Left hindlimb (tissue), 1 donor: Measurements from ENCODE around the gene DOCK4.

Source experiments
- DNase-seq: peaks from one replicate; pipeline ENCODE4 v3.0.0-alpha.2; 2018

The DOCK4 gene

GRCh38 chr7:112036071-112036470, 170.1 kb downstream of the DOCK4 start:
- no peak for DNase-seq

- no peak for DNase-seq
Measured at GRCh38 chr7:112031689-112032088, 174.5 kb downstream of the DOCK4 start.

- DNase-seq: no peak
Measured at GRCh38 chr7:112025556-112025955, 180.6 kb downstream of the DOCK4 start.

GRCh38 chr7:112023786-112024185, 182.4 kb downstream of the DOCK4 start:
- no peak for DNase-seq

GRCh38 chr7:112023282-112023681, 182.9 kb downstream of the DOCK4 start:
- DNase-seq: no peak

GRCh38 chr7:112022128-112022527, 184.1 kb downstream of the DOCK4 start:
- DNase-seq: no peak

- no peak for DNase-seq
Measured at GRCh38 chr7:112021379-112022044, 184.7 kb downstream of the DOCK4 start.

GRCh38 chr7:112020800-112021199, 185.4 kb downstream of the DOCK4 start:
- no peak for DNase-seq

- DNase-seq: no peak
Measured at GRCh38 chr7:112019932-112020331, 186.3 kb downstream of the DOCK4 start.

GRCh38 chr7:112018305-112019030, 187.7 kb downstream of the DOCK4 start:
- DNase-seq: no peak

GRCh38 chr7:112015146-112015545, 191.1 kb downstream of the DOCK4 start:
- DNase-seq: no peak

- no peak for DNase-seq
Measured at GRCh38 chr7:112014347-112014746, 191.9 kb downstream of the DOCK4 start.

GRCh38 chr7:112013274-112013673, 192.9 kb downstream of the DOCK4 start:
- no peak for DNase-seq

- no peak for DNase-seq
Measured at GRCh38 chr7:112012242-112012641, 194.0 kb downstream of the DOCK4 start.

GRCh38 chr7:112010994-112011393, 195.2 kb downstream of the DOCK4 start:
- no peak for DNase-seq

- no peak for DNase-seq
Measured at GRCh38 chr7:112010109-112010508, 196.1 kb downstream of the DOCK4 start.

- no peak for DNase-seq
Measured at GRCh38 chr7:112009081-112009480, 197.1 kb downstream of the DOCK4 start.

- DNase-seq: no peak
Measured at GRCh38 chr7:112007185-112007584, 199.0 kb downstream of the DOCK4 start.

GRCh38 chr7:112006071-112006470, 200.1 kb downstream of the DOCK4 start:
- no peak for DNase-seq

GRCh38 chr7:112005205-112005775, 200.9 kb downstream of the DOCK4 start:
- DNase-seq: no peak

- DNase-seq: no peak
Measured at GRCh38 chr7:112001091-112001826, 204.9 kb downstream of the DOCK4 start.

- DNase-seq: no peak
Measured at GRCh38 chr7:111998326-111998725, 207.9 kb downstream of the DOCK4 start.

- no peak for DNase-seq
Measured at GRCh38 chr7:111997546-111997945, 208.7 kb downstream of the DOCK4 start.

- DNase-seq: no peak
Measured at GRCh38 chr7:111992601-111993000, 213.6 kb downstream of the DOCK4 start.
